Left hindlimb (tissue), 1 donor: ENCODE results near the gene SLC22A25.

Source experiments
- DNase-seq: peaks from one replicate; pipeline ENCODE4 v3.0.0-alpha.2; 2018

SLC22A25 gene

GRCh38 chr11:63229815-63230214, 13.6 kb downstream of the SLC22A25 start:
- no peak for DNase-seq

GRCh38 chr11:63227521-63228107, 15.8 kb downstream of the SLC22A25 start:
- no peak for DNase-seq

GRCh38 chr11:63226488-63227114, 16.8 kb downstream of the SLC22A25 start:
- DNase-seq = no peak

GRCh38 chr11:63214093-63214492, 29.3 kb downstream of the SLC22A25 start:
- no peak for DNase-seq

- no peak for DNase-seq
Observed at GRCh38 chr11:63212742-63213141, 30.7 kb downstream of the SLC22A25 start.

- no peak for DNase-seq
Observed at GRCh38 chr11:63210111-63210510, 33.3 kb downstream of the SLC22A25 start.
